GM10847 (cell line): ENCODE measurements around the gene CDK5RAP1.

Experiments used
- POLR2A ChIP-seq: IDR thresholded peaks from 2 replicates; pipeline ENCODE4 v1.6.1; 2011; ENCODE audit not compliant: insufficient read length; ENCODE audit errors: extremely low read depth

Gene CDK5RAP1

GRCh38 chr20:33328157-33329137 lies 72.9 kb downstream of the CDK5RAP1 start:
- no peak for TF ChIP-seq POLR2A

- no peak for TF ChIP-seq POLR2A
These were observed 76.0 kb downstream of the CDK5RAP1 start for GRCh38 chr20:33325350-33325749.

- no peak for TF ChIP-seq POLR2A
These were observed 78.1 kb downstream of the CDK5RAP1 start for GRCh38 chr20:33323236-33323635.

GRCh38 chr20:33322456-33322855 lies 78.9 kb downstream of the CDK5RAP1 start:
- no peak for TF ChIP-seq POLR2A

GRCh38 chr20:33320006-33320405 lies 81.3 kb downstream of the CDK5RAP1 start:
- TF ChIP-seq POLR2A: no peak

DNA sequence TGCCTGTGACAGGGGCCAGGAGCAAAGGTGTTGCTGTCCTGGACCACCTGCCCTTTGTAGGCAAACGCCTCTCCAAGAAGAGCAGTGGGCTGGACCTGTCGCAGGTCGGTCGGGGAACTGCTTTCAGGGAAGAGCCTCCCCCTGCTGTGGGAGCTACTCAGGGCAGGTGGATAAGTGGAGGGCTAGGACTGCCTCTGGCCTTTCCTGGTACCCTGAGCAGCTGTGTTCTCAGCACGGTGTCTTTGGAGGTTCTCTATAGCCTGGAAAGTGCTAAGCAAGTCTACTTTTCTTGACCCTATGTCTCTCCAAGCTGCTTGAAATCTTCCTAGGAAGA lies 83.3 kb downstream of the CDK5RAP1 start:
- no peak for TF ChIP-seq POLR2A

- no peak for TF ChIP-seq POLR2A
These were observed 83.8 kb downstream of the CDK5RAP1 start for GRCh38 chr20:33317424-33318095.

DNA sequence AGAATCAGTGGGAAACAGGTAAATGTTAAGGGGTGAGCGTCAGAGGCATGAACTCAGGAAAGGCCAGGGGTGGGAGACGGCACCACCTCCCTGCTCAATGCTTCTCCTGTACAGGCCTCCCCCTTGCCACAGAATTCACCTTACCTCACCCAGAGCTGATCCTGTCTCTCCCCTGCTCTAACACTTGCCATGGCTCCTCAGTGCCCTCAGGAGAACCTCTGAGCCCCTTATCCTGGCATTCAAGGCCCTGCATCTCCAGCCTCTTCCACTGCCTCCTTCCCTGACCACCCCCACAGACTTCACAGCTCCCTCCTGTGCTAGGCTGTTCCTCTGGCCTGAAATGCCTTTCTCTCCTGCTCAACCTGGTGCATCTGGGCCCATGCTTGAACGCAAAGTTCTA lies 84.4 kb downstream of the CDK5RAP1 start:
- TF ChIP-seq POLR2A: no peak

DNA sequence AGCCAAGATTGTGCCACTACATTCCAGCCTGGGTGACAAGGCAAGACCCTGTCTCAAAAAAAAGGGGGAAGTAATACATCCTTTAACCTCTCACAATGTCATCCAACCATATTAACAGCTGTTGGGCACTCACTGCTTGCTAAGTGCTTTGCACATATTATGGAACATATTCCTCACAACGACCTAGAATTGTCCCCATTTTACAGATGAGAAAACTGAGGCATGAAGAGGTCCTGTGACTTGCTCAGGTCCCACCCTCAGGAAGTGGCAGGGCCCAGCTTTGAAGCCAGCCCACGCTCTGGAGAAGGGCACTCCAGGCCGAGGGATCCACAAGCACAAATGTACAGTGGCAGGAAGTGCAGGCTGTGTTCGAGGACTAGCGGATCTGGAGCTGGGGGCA lies 85.0 kb downstream of the CDK5RAP1 start:
- no peak for TF ChIP-seq POLR2A

GRCh38 chr20:33313686-33314314 lies 87.5 kb downstream of the CDK5RAP1 start:
- TF ChIP-seq POLR2A: no peak

DNA sequence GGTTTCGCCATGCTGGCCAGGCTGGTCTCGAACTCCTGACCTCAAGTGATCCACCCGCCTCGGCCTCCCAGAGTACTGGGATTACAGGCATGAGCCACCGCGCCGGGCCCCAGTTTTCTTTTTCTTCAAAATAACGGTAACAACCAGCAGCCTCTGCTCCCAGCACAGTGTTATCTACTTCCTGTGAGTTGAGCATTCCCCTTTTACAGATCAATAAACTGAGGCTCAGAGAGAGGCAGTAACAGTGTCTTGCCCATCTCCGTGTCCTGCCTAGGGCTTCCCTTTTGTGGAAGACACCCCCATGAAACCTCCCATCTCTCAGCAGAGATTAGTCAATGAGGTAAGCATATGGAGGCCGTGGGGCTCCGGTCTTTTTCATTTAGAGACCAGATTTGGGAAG lies 88.7 kb downstream of the CDK5RAP1 start:
- TF ChIP-seq POLR2A: no peak

GRCh38 chr20:33311996-33312395 lies 89.3 kb downstream of the CDK5RAP1 start:
- TF ChIP-seq POLR2A: no peak

GRCh38 chr20:33311011-33311410 lies 90.3 kb downstream of the CDK5RAP1 start:
- no peak for TF ChIP-seq POLR2A

GRCh38 chr20:33310327-33310899 lies 90.9 kb downstream of the CDK5RAP1 start:
- no peak for TF ChIP-seq POLR2A

- TF ChIP-seq POLR2A: no peak
These were observed 91.7 kb downstream of the CDK5RAP1 start for GRCh38 chr20:33309631-33310030.
